HCT116 (cell line): ENCODE data around the gene ENDOG. TPM values are rescaled to one million over a fixed set of nuclear protein-coding genes. Genes with fewer than 3 reads are reported as not detected.

Experiments used
- ATAC-seq: fragments of 200-7000 bp; cut with Tn5 transposase; 2 replicates; pipeline ENCODE4 v1.9.1; 2020; ENCODE audit warnings: mild to moderate bottlenecking, moderate library complexity
- BruUV-seq: library from RNA; stranded (reverse); fragments of 400-500 nt; replicated peaks from 2 replicates; lab custom pipeline; 2021; lab: Mats Ljungman, UMichigan
- CTCF ChIA-PET: fragments of 300-600 bp; sonication (Branson Sonifier 250); formaldehyde crosslinking; loops from one replicate; lab custom pipeline; 2021; ENCODE audit warnings: antibody characterized with exemption; lab: Charles Lee
- POLR2A ChIA-PET: fragments of 300-600, 350-600 bp; sonication (Branson Sonifier 250); formaldehyde crosslinking; loops from one replicate; lab custom pipeline; 2021; ENCODE audit warnings: antibody characterized with exemption; lab: Charles Lee
- RAD21 ChIA-PET, 2 experiments: fragments of 300-600 bp; sonication (Branson Sonifier 250); formaldehyde crosslinking; loops; one replicate each; lab custom pipeline; 2023; ENCODE audit warnings: low total read pairs in 2 of 2; ENCODE audit not compliant: uncharacterized antibody in 2 of 2, unreplicated experiment in 2 of 2, low non-redundant PET in 1 of 2; lab: Charles Lee
- DNase-seq: peaks from one replicate; pipeline ENCODE4 v3.0.0-alpha.2; 2010; ENCODE audit warnings: low read depth, low spot score
- H2AFZ ChIP-seq: fragments of 200-600 bp; shearing (Covaris generic), sonication (generic); 2 replicates; pipeline ENCODE4 v1.6.1; 2017; ENCODE audit warnings: low read depth, mixed run types, mixed read lengths, antibody characterized with exemption, low read length; ENCODE audit not compliant: poor library complexity, severe bottlenecking
- H3K27ac ChIP-seq: 2 replicates; pipeline ENCODE4 v1.5.1; 2012; ENCODE audit warnings: low read depth, low read length
- H3K27me3 ChIP-seq: fragments of 200-600 bp; sonication (generic); 2 replicates; pipeline ENCODE4 v1.6.1; 2016; ENCODE audit warnings: mixed run types, low read length, mixed read lengths; ENCODE audit not compliant: insufficient read depth
- H3K36me3 ChIP-seq, 2 experiments: fragments of 200-500 bp in 1 of 2; fragments of 200-600 bp in 1 of 2; sonication (Bioruptor generic) in 1 of 2; sonication (generic) in 1 of 2; 2 replicates each; pipeline versions ENCODE4 v1.5.1 to v1.6.1; 2014 to 2016; ENCODE audit warnings: low read length in 2 of 2, inconsistent platforms in 1 of 2, mixed read lengths in 1 of 2, mixed run types in 1 of 2; ENCODE audit not compliant: insufficient read depth in 2 of 2, control insufficient read depth in 1 of 2
- H3K4me1 ChIP-seq, 2 experiments: fragments of 200-600 bp in 1 of 2; sonication (generic) in 1 of 2; 2 replicates each; pipeline versions ENCODE4 v1.5.1 to v1.6.1; 2012 to 2017; ENCODE audit warnings: low read length in 2 of 2, inconsistent platforms in 1 of 2, mild to moderate bottlenecking in 1 of 2, mixed read lengths in 1 of 2, mixed run types in 1 of 2, moderate library complexity in 1 of 2; ENCODE audit not compliant: insufficient read depth in 2 of 2, control insufficient read depth in 1 of 2
- H3K4me2 ChIP-seq: fragments of 200-600 bp; sonication (generic); 2 replicates; pipeline ENCODE4 v1.6.1; 2017; ENCODE audit warnings: mixed run types, low read length, mixed read lengths
- H3K4me3 ChIP-seq, 2 experiments: fragments of 200-600 bp in 1 of 2; sonication (generic) in 1 of 2; replicated peaks in 1 of 2; 2 replicates each; pipeline ENCODE4 v1.5.1; 2011 to 2016; ENCODE audit warnings: low read length in 2 of 2, control low read depth in 1 of 2, low read depth in 1 of 2, mild to moderate bottlenecking in 1 of 2, mixed read lengths in 1 of 2, mixed run types in 1 of 2
- H3K79me2 ChIP-seq: fragments of 200-600 bp; sonication (generic); 2 replicates; pipeline ENCODE4 v1.6.1; 2017; ENCODE audit warnings: mild to moderate bottlenecking, mixed run types, low read length, moderate library complexity, mixed read lengths; ENCODE audit not compliant: insufficient read depth
- H3K9ac ChIP-seq: fragments of 200-600 bp; sonication (generic); 2 replicates; pipeline ENCODE4 v1.6.1; 2016; ENCODE audit warnings: low read length, mixed read lengths
- H3K9me2 ChIP-seq: fragments of 200-600 bp; sonication (generic), shearing (Covaris generic); 2 replicates; pipeline ENCODE4 v1.6.1; 2017; ENCODE audit warnings: mixed run types, mild to moderate bottlenecking, moderate library complexity; ENCODE audit not compliant: insufficient read depth
- H3K9me3 ChIP-seq, 2 experiments: fragments of 200-500 bp in 1 of 2; fragments of 200-600 bp in 1 of 2; sonication (Bioruptor generic) in 1 of 2; sonication (generic) in 1 of 2; 2 replicates each; pipeline ENCODE4 v1.6.1; 2014 to 2017; ENCODE audit warnings: low read length in 2 of 2, mixed read lengths in 2 of 2, inconsistent platforms in 1 of 2, low read depth in 1 of 2, mild to moderate bottlenecking in 1 of 2, mixed run types in 1 of 2, moderate library complexity in 1 of 2; ENCODE audit not compliant: control insufficient read depth in 1 of 2, insufficient read depth in 1 of 2
- H4K20me1 ChIP-seq: fragments of 200-600 bp; sonication (generic), shearing (Covaris generic); 2 replicates; pipeline ENCODE4 v1.6.1; 2017; ENCODE audit warnings: mixed run types, mild to moderate bottlenecking, moderate library complexity; ENCODE audit not compliant: insufficient read depth
- ATF3 ChIP-seq: IDR thresholded peaks from 2 replicates; pipeline ENCODE4 v1.6.1; 2012
- CBX3 ChIP-seq: IDR thresholded peaks from 2 replicates; pipeline ENCODE4 v1.6.1; 2012; ENCODE audit warnings: low read depth
- CEBPB ChIP-seq: IDR thresholded peaks from 2 replicates; pipeline ENCODE4 v1.6.1; 2012; ENCODE audit warnings: low read depth
- CTCF ChIP-seq, 3 experiments: fragments of 200-600 bp in 1 of 3; sonication (generic) in 1 of 3; IDR thresholded peaks in 2 of 3; conservative IDR thresholded peaks in 1 of 3; 2 replicates each; pipeline ENCODE4 v1.5.1; 2012 to 2017; ENCODE audit warnings: low read depth in 2 of 3, low read length in 2 of 3, antibody characterized with exemption in 1 of 3, borderline replicate concordance in 1 of 3, control low read depth in 1 of 3, mild to moderate bottlenecking in 1 of 3, mixed read lengths in 1 of 3, mixed run types in 1 of 3, moderate library complexity in 1 of 3; ENCODE audit not compliant: insufficient read depth in 1 of 3
- EGR1 ChIP-seq: IDR thresholded peaks from 2 replicates; pipeline ENCODE4 v1.6.1; 2012; ENCODE audit warnings: low read depth
- ELF1 ChIP-seq: IDR thresholded peaks from 2 replicates; pipeline ENCODE4 v1.6.1; 2012; ENCODE audit warnings: low read depth, borderline replicate concordance
- FOSL1 ChIP-seq: IDR thresholded peaks from 2 replicates; pipeline ENCODE4 v1.6.1; 2012; ENCODE audit warnings: low read depth
- JUND ChIP-seq: IDR thresholded peaks from 2 replicates; pipeline ENCODE4 v1.6.1; 2012
- MAX ChIP-seq: IDR thresholded peaks from 2 replicates; pipeline ENCODE4 v1.6.1; 2012
- POLR2A ChIP-seq: IDR thresholded peaks from 2 replicates; pipeline ENCODE4 v1.7.0; 2011; ENCODE audit warnings: borderline replicate concordance; ENCODE audit not compliant: insufficient read depth, insufficient read length; ENCODE audit errors: extremely low read depth
- POLR2AphosphoS5 ChIP-seq: IDR thresholded peaks from 2 replicates; pipeline ENCODE4 v1.6.1; 2011; ENCODE audit warnings: mild to moderate bottlenecking, low read depth, low read length, moderate library complexity
- RAD21 ChIP-seq: IDR thresholded peaks from 2 replicates; pipeline ENCODE4 v1.6.1; 2012; ENCODE audit warnings: low read depth, mild to moderate bottlenecking
- SP1 ChIP-seq: IDR thresholded peaks from 2 replicates; pipeline ENCODE4 v1.6.1; 2012; ENCODE audit warnings: low read depth
- SRF ChIP-seq: IDR thresholded peaks from 2 replicates; pipeline ENCODE4 v1.6.1; 2012; ENCODE audit warnings: low read depth
- TCF7L2 ChIP-seq: IDR thresholded peaks from 2 replicates; pipeline ENCODE4 v1.7.0; 2011; ENCODE audit warnings: borderline replicate concordance, inconsistent platforms; ENCODE audit not compliant: insufficient read depth, insufficient read length; ENCODE audit errors: extremely low read depth
- YY1 ChIP-seq: IDR thresholded peaks from 2 replicates; pipeline ENCODE4 v1.6.1; 2011; ENCODE audit warnings: low read length, low read depth, moderate library complexity, mild to moderate bottlenecking; ENCODE audit not compliant: insufficient replicate concordance; ENCODE audit errors: extremely low read depth
- ZNF274 ChIP-seq: fragments of 200-500 bp; sonication (Bioruptor generic); IDR thresholded peaks from 2 replicates; pipeline ENCODE4 v1.6.1; 2014; ENCODE audit warnings: mild to moderate bottlenecking, low read depth, low read length, inconsistent platforms
- intact Hi-C: fragments of 100-400 bp; cut with micrococcal nuclease; formaldehyde crosslinking; loops from 2 replicates; pipeline ENCODE4 v1.10.0; 2022
- total RNA-seq: library from RNA; stranded (reverse); gene quantifications from one replicate; pipeline ENCODE4 v1.2.1, GENCODE V29; 2021; ENCODE audit not compliant: unreplicated experiment

The ENDOG gene
- total RNA-seq, 1 experiment from 2014 or later, result 27.2 TPM

- no peak for DNase-seq
- H3K27ac ChIP-seq, result no peak overlapping the region
- no TSS peak for BruUV-seq
- H3K27me3 ChIP-seq, result no peaks in the 10 kb centered on the region
- ChIA-PET POLR2A (no interaction called here), RAD21 (no interaction called here), CTCF (no interaction called here)
- ATAC-seq, result no peak
- no peaks in the 10 kb centered on the region for H3K9me2 ChIP-seq
- no peaks in the 10 kb centered on the region for H4K20me1 ChIP-seq
- no peak overlapping the region for H3K9ac ChIP-seq
- peaks cover 8 to 10% of the 10 kb centered on the region in 2 experiments; a peak in 2 of 4 replicates for H3K9me3 ChIP-seq
- H2AFZ ChIP-seq, result no peak overlapping the region
- TF ChIP-seq TCF7L2, result no peak
- TF ChIP-seq CBX3, result no peak
- no peak for TF ChIP-seq EGR1
- TF ChIP-seq CEBPB, result no peak
- TF ChIP-seq POLR2A, result no peak
- TF ChIP-seq ELF1, result no peak
- TF ChIP-seq RAD21, result no peak
- no peak for TF ChIP-seq SRF
- TF ChIP-seq FOSL1, result no peak
- no peak for TF ChIP-seq CTCF (IDR thresholded peaks at IDR 0.05 in 2 of 3, conservative IDR thresholded peaks at IDR 0.05 in 1 of 3; ENCODE audit: borderline replicate concordance in 1 of 3, insufficient read depth in 1 of 3, low read depth in 2 of 3, low read length in 2 of 3)
- no peak for TF ChIP-seq SP1
- no peak for TF ChIP-seq JUND
- no peak for TF ChIP-seq MAX
- no peak for TF ChIP-seq ATF3
- TF ChIP-seq ZNF274, result no peak
- TF ChIP-seq POLR2AphosphoS5, result no peak
- no peak for TF ChIP-seq YY1
- H3K36me3 ChIP-seq, result no peaks in the 10 kb centered on the region
- H3K4me3 ChIP-seq, result no peak overlapping the region
- intact Hi-C loops, result no loop called here
- H3K79me2 ChIP-seq, result 0 out of 2 replicates have a peak, but pooled peaks cover 4% of the 10 kb centered on the region
- no peak overlapping the region for H3K4me2 ChIP-seq
- no peaks in the 10 kb centered on the region for H3K4me1 ChIP-seq
These were observed 28.4 kb downstream of the ENDOG start for GRCh38 chr9:128846680-128847030.
